Activated naive CD4-positive, alpha-beta T cell treated with anti-CD3 and anti-CD28 coated beads, Interleukin-2, amount 50 U/mL, for 24 hours (primary cell): ENCODE measurements around the gene EGR2.

Source experiments
- H3K27ac Mint-ChIP-seq: one replicate; pipeline ENCODE4 v1.8.0; 2021; ENCODE audit warnings: mild to moderate bottlenecking, mixed read lengths
- H3K27me3 Mint-ChIP-seq: one replicate; pipeline ENCODE4 v1.8.0; 2021; ENCODE audit warnings: mixed read lengths
- H3K36me3 Mint-ChIP-seq: one replicate; pipeline ENCODE4 v1.8.0; 2021; ENCODE audit warnings: mixed read lengths
- H3K4me1 Mint-ChIP-seq: one replicate; pipeline ENCODE4 v1.8.0; 2021; ENCODE audit warnings: mixed read lengths
- H3K4me3 Mint-ChIP-seq: one replicate; pipeline ENCODE4 v1.8.0; 2021; ENCODE audit warnings: mild to moderate bottlenecking, mixed read lengths
- H3K9me3 Mint-ChIP-seq: one replicate; pipeline ENCODE4 v1.8.0; 2021; ENCODE audit warnings: mixed read lengths

The EGR2 gene

DNA sequence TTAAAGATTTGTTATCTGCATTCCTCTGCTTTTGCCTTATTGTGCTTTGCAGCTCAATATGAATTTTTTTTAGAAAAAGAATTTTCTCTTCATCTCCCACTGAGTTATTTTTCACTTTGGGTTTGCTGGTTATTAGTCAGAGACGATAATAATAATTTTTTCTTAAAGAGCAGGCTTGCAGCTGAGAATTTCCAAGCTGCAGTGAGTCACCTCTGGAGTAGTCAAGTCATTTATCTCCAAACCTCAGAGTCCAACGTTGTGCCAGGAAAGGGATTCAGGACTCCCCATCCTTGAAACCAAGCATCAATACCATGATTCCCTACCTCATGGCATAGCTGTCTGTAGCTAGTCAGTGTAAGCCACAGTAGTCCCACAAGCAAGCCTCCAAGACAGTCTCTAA, 15.2 kb upstream of the EGR2 start:
- Mint-ChIP-seq H3K27me3 (peaks cover 7% of the 10 kb centered on the region), H3K9me3 (no peaks in the 10 kb centered on the region), H3K4me1 (no peaks in the 10 kb centered on the region), H3K36me3 (no peaks in the 10 kb centered on the region), H3K4me3 (no peak overlapping the region), H3K27ac (no peak overlapping the region)

- H3K9me3 Mint-ChIP-seq: no peaks in the 10 kb centered on the region
- peaks cover 7% of the 10 kb centered on the region for H3K27me3 Mint-ChIP-seq
- H3K4me1 Mint-ChIP-seq: no peaks in the 10 kb centered on the region
- no peak overlapping the region for H3K4me3 Mint-ChIP-seq
- no peak overlapping the region for H3K27ac Mint-ChIP-seq
- H3K36me3 Mint-ChIP-seq: no peaks in the 10 kb centered on the region
Measured at GRCh38 chr10:62830679-62831078, 14.5 kb upstream of the EGR2 start.

GRCh38 chr10:62829622-62830021, 13.5 kb upstream of the EGR2 start:
- no peaks in the 10 kb centered on the region for H3K4me1 Mint-ChIP-seq
- no peak overlapping the region for H3K27ac Mint-ChIP-seq
- H3K36me3 Mint-ChIP-seq: no peaks in the 10 kb centered on the region
- H3K4me3 Mint-ChIP-seq: no peak overlapping the region
- no peaks in the 10 kb centered on the region for H3K9me3 Mint-ChIP-seq
- H3K27me3 Mint-ChIP-seq: peaks cover 7% of the 10 kb centered on the region

DNA sequence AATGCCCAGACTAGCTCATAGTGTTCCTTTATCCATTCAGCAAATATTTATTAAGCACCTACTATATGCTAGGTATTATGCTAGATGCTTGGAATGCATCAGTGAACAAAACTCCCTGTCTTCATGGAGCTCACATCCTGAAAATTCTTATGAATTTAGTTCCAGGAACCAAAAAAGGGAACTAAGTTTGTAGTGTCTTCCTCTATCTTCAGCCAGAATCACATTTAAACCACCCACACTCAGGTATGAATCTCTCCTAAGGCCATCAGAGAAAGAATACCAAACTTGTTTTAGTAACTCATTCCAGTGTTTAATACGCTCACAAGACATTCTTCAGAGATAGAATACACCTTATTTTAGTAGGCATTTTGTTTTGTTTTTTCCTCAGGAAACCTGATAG, 10.1 kb upstream of the EGR2 start:
- Mint-ChIP-seq H3K4me3 (no peak overlapping the region), H3K27ac (no peak overlapping the region), H3K9me3 (no peaks in the 10 kb centered on the region), H3K27me3 (peaks cover 3% of the 10 kb centered on the region), H3K4me1 (no peaks in the 10 kb centered on the region), H3K36me3 (no peaks in the 10 kb centered on the region)

DNA sequence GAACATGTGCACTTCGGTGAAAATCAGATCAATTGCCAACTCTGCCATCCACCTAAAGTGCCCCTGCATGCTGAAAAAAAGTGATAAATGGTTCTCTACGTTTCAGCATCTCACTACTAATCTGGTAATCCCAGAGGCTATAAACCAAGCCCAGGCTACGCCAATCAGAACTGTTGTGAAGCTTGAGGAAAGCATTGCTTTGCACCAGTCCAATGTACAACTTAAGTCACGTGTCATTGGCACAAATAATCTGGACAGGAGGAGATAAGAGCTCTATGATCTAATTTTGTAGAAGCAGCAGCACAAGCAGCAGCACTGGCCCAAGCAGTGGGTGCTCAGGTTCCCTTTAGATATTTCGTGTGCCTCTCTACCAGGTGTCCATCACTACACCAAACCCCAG, 4.4 kb upstream of the EGR2 start:
- no peak overlapping the region for H3K4me3 Mint-ChIP-seq
- H3K4me1 Mint-ChIP-seq: peaks cover 4% of the 10 kb centered on the region
- peaks cover 6% of the 10 kb centered on the region for H3K36me3 Mint-ChIP-seq
- no peaks in the 10 kb centered on the region for H3K9me3 Mint-ChIP-seq
- H3K27ac Mint-ChIP-seq: no peak overlapping the region
- peaks cover 16% of the 10 kb centered on the region for H3K27me3 Mint-ChIP-seq

GRCh38 chr10:62819141-62819920, 3.2 kb upstream of the EGR2 start:
- Mint-ChIP-seq H3K9me3 (no peaks in the 10 kb centered on the region), H3K4me1 (peaks cover 8% of the 10 kb centered on the region), H3K4me3 (peak overlapping the region; percentile 79), H3K27me3 (peaks cover 16% of the 10 kb centered on the region), H3K27ac (peak overlapping the region; percentile 62), H3K36me3 (peaks cover 10% of the 10 kb centered on the region)

GRCh38 chr10:62818426-62819011, 2.4 kb upstream of the EGR2 start:
- H3K4me3 Mint-ChIP-seq: peak overlapping the region; percentile 96
- peak overlapping the region; percentile 91 for H3K27ac Mint-ChIP-seq
- peaks cover 12% of the 10 kb centered on the region for H3K4me1 Mint-ChIP-seq
- no peaks in the 10 kb centered on the region for H3K9me3 Mint-ChIP-seq
- H3K36me3 Mint-ChIP-seq: peaks cover 16% of the 10 kb centered on the region
- H3K27me3 Mint-ChIP-seq: peaks cover 16% of the 10 kb centered on the region

DNA sequence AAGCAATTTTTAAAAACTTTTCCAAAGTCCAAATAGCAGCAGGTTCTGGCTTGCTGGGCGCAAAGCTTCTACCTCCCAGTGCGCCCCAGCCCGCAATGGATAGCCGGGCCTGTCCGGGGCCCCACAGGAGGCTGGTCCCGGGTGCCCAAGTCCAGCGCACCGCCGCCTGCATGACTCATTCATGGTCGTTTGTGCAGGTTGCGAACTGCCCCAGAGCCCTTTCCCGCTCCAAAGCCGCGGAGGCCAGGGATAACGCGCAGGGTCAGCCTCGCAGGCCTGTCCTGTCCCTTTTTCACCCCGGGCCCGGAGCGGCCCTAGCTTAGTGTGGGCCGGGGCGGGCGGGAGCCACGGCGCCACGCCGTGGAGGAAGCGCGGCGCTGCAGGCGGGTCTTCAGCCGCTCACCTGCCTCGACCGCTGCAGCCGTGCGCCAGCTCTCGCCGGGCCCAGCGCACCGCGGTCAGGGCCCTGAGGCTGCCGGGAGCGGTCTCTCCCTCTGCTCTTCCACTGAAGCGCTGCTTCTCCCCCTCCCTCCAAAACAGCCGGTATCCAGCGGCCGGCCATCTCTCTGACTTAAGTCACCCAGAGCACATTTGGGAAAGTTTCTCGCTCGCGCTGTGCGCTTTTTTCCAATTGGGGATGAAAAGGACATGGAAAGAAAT, 1.7 kb upstream of the EGR2 start:
- Mint-ChIP-seq H3K36me3 (peaks cover 22% of the 10 kb centered on the region), H3K27me3 (peaks cover 15% of the 10 kb centered on the region), H3K4me3 (peak overlapping the region; percentile 96), H3K27ac (peak overlapping the region; percentile 99), H3K4me1 (peaks cover 17% of the 10 kb centered on the region), H3K9me3 (no peaks in the 10 kb centered on the region)

DNA sequence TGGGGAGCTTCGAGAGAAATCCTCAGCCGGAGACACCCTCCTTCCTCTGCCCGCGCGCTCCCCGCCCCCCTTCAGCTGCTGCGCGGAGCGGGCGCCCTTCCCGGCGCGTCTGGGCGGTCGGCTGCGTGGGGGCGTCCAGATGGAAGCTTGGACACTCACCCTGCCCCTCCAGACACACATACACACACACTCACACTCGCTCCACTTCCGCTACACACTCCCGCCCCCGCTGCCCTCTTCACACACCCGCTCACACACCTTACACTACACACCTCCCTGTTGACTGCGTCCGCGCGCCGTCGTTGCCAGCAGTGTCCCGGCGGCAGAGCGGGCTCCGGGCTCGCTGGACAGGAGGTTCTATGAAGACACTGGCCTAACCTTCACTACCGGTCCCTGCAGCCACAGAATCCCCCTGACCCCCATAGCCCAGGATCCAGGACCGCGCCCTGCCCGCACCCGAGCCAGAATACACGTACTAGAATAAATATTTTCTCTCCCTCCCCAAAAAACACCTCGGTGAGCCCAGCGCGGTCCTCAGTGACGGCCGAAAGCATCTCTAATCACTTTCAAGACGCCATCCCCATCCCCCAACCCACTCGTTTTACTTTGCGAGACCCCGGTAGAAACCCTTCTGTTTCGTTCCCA, 1.1 kb upstream of the EGR2 start:
- Mint-ChIP-seq H3K27ac (peak overlapping the region; percentile 99), H3K27me3 (peaks cover 13% of the 10 kb centered on the region)

DNA sequence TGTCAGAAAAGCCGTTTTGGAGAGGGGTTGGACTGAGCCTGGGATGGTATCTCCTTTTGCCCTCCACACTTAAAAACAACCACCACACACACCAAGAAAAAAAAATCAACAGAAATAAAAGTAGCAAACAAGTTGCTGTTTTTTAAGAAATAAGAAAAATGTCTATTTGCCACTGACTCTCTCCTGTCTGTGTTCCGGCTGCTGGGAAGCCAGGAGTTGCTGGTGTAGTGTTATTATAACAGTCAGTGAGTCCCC, 163 bp downstream of the EGR2 start:
- peak overlapping the region; percentile 99 for H3K27ac Mint-ChIP-seq
- H3K4me3 Mint-ChIP-seq: peak overlapping the region; percentile 96
- no peaks in the 10 kb centered on the region for H3K9me3 Mint-ChIP-seq
- peaks cover 12% of the 10 kb centered on the region for H3K27me3 Mint-ChIP-seq
- peaks cover 32% of the 10 kb centered on the region for H3K4me1 Mint-ChIP-seq
- H3K36me3 Mint-ChIP-seq: peaks cover 32% of the 10 kb centered on the region

More for the DNA sequence above, 1.1 kb upstream of the EGR2 start:
- Mint-ChIP-seq H3K4me1 (peaks cover 23% of the 10 kb centered on the region), H3K36me3 (peaks cover 29% of the 10 kb centered on the region), H3K4me3 (peak overlapping the region; percentile 96), H3K9me3 (no peaks in the 10 kb centered on the region)

DNA sequence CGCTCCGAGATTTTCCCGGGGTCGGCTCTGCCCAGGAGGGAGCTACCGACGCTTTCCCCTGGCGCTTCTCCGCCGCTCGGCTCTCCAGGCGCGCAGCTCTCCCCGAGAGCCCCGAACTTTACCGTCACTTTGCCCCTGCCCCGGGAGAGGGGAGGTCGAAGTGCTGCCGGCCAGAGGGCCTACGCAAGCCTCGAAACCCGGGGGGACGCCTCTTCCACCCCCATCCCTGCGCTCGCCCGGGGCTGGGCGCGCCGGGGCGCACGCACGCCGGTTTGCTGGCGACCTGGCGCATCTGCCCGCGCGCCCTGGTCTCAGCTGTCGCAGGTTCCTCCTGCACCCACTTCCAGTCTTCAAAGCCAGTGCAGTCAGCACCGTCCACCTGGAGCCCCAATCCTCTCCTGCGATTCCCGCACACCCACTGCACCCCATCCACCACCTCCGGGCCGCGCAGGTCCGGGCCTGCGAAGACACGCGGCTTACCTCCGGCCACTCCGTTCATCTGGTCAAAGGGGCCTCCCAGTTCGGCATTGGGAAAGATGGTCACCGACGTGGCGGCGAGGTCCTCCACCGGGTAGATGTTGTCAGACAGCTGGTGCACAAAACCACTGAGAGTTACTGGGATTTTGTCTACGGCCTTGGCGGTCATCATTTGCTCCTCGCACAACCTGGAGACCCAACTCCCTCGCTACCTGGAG, 638 bp downstream of the EGR2 start:
- Mint-ChIP-seq H3K27ac (peak overlapping the region; percentile 99), H3K36me3 (peaks cover 34% of the 10 kb centered on the region), H3K27me3 (peaks cover 8% of the 10 kb centered on the region), H3K4me1 (peaks cover 37% of the 10 kb centered on the region), H3K4me3 (peak overlapping the region; percentile 96), H3K9me3 (no peaks in the 10 kb centered on the region)

DNA sequence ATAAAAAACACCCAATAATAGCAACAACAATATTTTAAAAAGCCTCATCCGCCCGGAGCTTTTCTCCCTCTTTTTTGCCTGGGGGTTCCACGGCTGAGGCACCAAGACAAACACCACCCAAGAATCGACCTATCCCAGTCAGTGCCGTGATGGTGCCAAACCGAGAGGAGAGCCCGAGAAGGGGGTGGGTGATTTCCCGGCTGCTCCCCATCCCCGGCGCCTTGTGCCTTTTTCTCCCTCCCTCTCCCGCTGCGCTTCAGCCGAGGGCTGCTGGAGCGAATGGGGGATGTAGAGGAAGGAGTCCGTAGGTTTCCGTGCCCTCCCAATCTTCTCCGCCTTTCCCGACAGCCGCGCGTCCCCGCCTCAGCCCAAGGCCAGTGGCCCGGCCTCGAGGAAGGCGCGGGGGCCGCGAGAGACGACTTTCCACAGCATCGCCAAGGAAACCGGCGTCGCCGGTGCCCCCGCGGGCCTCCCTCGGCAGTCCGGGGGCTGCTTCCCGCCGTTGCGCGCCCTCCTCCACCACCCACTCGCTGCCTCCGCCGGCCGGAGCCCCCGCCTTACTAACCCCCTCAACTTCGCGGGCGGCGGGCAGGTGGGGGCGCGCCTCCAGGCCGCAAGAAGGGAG, 1.3 kb downstream of the EGR2 start:
- peaks cover 36% of the 10 kb centered on the region for H3K36me3 Mint-ChIP-seq

GRCh38 chr10:62813981-62814380, 2.2 kb downstream of the EGR2 start:
- H3K4me1 Mint-ChIP-seq: peaks cover 49% of the 10 kb centered on the region
- H3K9me3 Mint-ChIP-seq: no peaks in the 10 kb centered on the region
- H3K4me3 Mint-ChIP-seq: peak overlapping the region; percentile 96
- peak overlapping the region; percentile 91 for H3K27ac Mint-ChIP-seq
- H3K27me3 Mint-ChIP-seq: no peaks in the 10 kb centered on the region
- H3K36me3 Mint-ChIP-seq: peaks cover 36% of the 10 kb centered on the region

More for the DNA sequence above, 1.3 kb downstream of the EGR2 start:
- peak overlapping the region; percentile 96 for H3K4me3 Mint-ChIP-seq
- H3K9me3 Mint-ChIP-seq: no peaks in the 10 kb centered on the region
- peaks cover 44% of the 10 kb centered on the region for H3K4me1 Mint-ChIP-seq
- peaks cover 4% of the 10 kb centered on the region for H3K27me3 Mint-ChIP-seq
- H3K27ac Mint-ChIP-seq: peak overlapping the region; percentile 99

- H3K4me1 Mint-ChIP-seq: peaks cover 54% of the 10 kb centered on the region
- H3K27me3 Mint-ChIP-seq: no peaks in the 10 kb centered on the region
- H3K9me3 Mint-ChIP-seq: no peaks in the 10 kb centered on the region
- peaks cover 39% of the 10 kb centered on the region for H3K36me3 Mint-ChIP-seq
- peak overlapping the region; percentile 91 for H3K27ac Mint-ChIP-seq
- peak overlapping the region; percentile 96 for H3K4me3 Mint-ChIP-seq
Measured at GRCh38 chr10:62813453-62813852, 2.7 kb downstream of the EGR2 start.
